Smooth muscle cell (in vitro differentiated cells): ENCODE results near the gene SRPX. TPM values are rescaled to one million over a fixed set of nuclear protein-coding genes. Genes with fewer than 3 reads are reported as not detected.

ENCODE experiments used
- DNase-seq: peaks from one replicate; lab custom pipeline; 2025; ENCODE audit not compliant: unreplicated experiment; lab: John Stamatoyannopoulos, UW
- H2AFZ ChIP-seq: fragments of 200-600 bp; sonication (generic); 2 replicates; pipeline ENCODE4 v1.6.0; 2016; ENCODE audit warnings: antibody characterized with exemption, low read depth, mild to moderate bottlenecking
- H3F3A ChIP-seq: fragments of 200-600 bp; sonication (generic); 2 replicates; pipeline ENCODE4 v1.6.0; 2017; ENCODE audit warnings: antibody characterized with exemption, low read depth
- H3K27ac ChIP-seq: fragments of 200-600 bp; sonication (generic); 2 replicates; pipeline ENCODE4 v1.5.1; 2016; ENCODE audit warnings: low read depth, mild to moderate bottlenecking
- H3K27me3 ChIP-seq: fragments of 200-600 bp; sonication (generic); 2 replicates; pipeline ENCODE4 v1.6.1; 2016; ENCODE audit warnings: low read depth, mild to moderate bottlenecking
- H3K36me3 ChIP-seq: fragments of 200-600 bp; sonication (generic); 2 replicates; pipeline ENCODE4 v1.5.1; 2016; ENCODE audit warnings: low read depth
- H3K4me1 ChIP-seq: fragments of 200-600 bp; sonication (generic); 2 replicates; pipeline ENCODE4 v1.5.1; 2016; ENCODE audit warnings: low read depth
- H3K4me2 ChIP-seq: fragments of 200-600 bp; sonication (generic); 2 replicates; pipeline ENCODE4 v1.6.0; 2016; ENCODE audit warnings: mild to moderate bottlenecking
- H3K4me3 ChIP-seq: fragments of 200-600 bp; sonication (generic); 2 replicates; pipeline ENCODE4 v1.5.1; 2016; ENCODE audit warnings: mild to moderate bottlenecking
- H3K79me2 ChIP-seq: fragments of 200-600 bp; sonication (generic); 2 replicates; pipeline ENCODE4 v1.6.0; 2016; ENCODE audit warnings: low read depth, mild to moderate bottlenecking
- H3K9ac ChIP-seq: fragments of 200-600 bp; sonication (generic); 2 replicates; pipeline ENCODE4 v1.6.0; 2016; ENCODE audit warnings: low read depth
- H3K9me3 ChIP-seq: fragments of 200-600 bp; sonication (generic); replicated peaks from 2 replicates; pipeline ENCODE4 v1.5.1; 2016; ENCODE audit warnings: low read depth
- H4K20me1 ChIP-seq: fragments of 200-600 bp; sonication (generic); 2 replicates; pipeline ENCODE4 v1.6.0; 2016; ENCODE audit warnings: low read depth
- CTCF ChIP-seq: fragments of 200-600 bp; sonication (generic); IDR thresholded peaks from 2 replicates; pipeline ENCODE4 v1.5.1; 2017; ENCODE audit warnings: borderline replicate concordance, mild to moderate bottlenecking, antibody characterized with exemption; ENCODE audit not compliant: insufficient read depth, poor library complexity, severe bottlenecking
- WGBS: methylation state at CpG from one replicate; pipeline ENCODE4 v1.1.7; 2016; ENCODE audit warnings: low lambda C conversion rate; 5-methylcytosine and 5-hydroxymethylcytosine counted together
- polyA plus RNA-seq: library from polyadenylated mRNA; unstranded; fragments of >200 nt; fragmentation: Nextera tagmentation; extraction: Ambion mirVana; gene quantifications from 2 replicates; pipeline ENCODE4 v1.2.1, GENCODE V29; 2016
- total RNA-seq: library from RNA; depleted of rRNA; stranded (reverse); fragments of >200 nt; gene quantifications from 2 replicates; pipeline ENCODE4 v1.2.3, GENCODE V29; 2014

SRPX gene
- total and polyA plus RNA-seq, 2 experiments from 2014 or later: 46.1 to 64.9 TPM

- Histone ChIP-seq H3F3A (no peaks in the 10 kb centered on the region), H3K9ac (no peak overlapping the region), H3K79me2 (no peaks in the 10 kb centered on the region), H3K9me3 (no peaks in the 10 kb centered on the region), H3K4me3 (no peak overlapping the region), H3K36me3 (no peaks in the 10 kb centered on the region), H3K27me3 (no peaks in the 10 kb centered on the region), H3K4me2 (no peak overlapping the region), H2AFZ (no peak overlapping the region), H3K27ac (no peak overlapping the region), H3K4me1 (no peaks in the 10 kb centered on the region), H4K20me1 (no peaks in the 10 kb centered on the region)
- DNase-seq: no peak
- 67% methylated on average over 1 of the region's 1 CpG for WGBS
- TF ChIP-seq CTCF: no peak
These were observed 6.6 kb downstream of the SRPX start for GRCh38 chrX:38214044-38214443.

DNA sequence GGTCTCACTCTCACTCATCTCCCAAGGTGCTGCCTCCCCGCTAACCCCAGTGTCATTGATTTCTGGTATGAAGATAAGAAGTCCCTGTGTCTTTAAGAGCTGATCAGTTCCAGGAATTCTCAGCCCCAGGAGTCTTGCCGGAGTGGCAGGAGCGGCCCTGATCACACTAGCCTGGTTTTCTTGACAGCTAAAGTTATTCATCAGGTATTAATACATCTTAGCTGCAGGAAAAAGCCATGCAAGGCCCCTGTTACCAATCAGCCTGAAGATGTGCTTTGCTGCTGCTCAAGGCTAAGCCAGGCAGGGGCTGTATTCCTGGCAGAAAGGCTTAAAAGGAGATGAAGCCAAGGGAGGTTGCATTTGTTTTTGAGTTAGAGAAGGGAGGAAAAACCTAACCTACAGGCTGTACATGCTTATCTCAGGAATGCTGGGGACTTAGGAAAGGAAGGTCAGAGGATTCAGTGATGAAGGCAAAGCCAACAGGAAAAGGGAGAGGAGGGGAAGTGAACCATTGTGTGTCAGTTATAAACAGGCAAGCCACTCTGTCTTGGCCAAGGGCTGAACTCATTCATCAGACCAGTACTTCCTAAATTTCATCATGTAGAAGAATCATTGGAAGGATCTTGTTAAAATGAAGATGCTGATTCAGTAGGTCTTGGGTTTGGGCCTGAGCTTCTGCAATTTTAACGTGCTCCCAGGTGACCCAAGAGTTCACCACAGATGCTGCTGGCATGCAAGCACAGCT, 8.6 kb downstream of the SRPX start:
- H4K20me1 ChIP-seq: no peaks in the 10 kb centered on the region
- no peaks in the 10 kb centered on the region for H3K4me1 ChIP-seq
- no peak overlapping the region for H3K4me3 ChIP-seq
- no peak overlapping the region for H2AFZ ChIP-seq
- H3K27me3 ChIP-seq: no peaks in the 10 kb centered on the region
- DNase-seq: no peak
- H3F3A ChIP-seq: no peaks in the 10 kb centered on the region
- no peaks in the 10 kb centered on the region for H3K79me2 ChIP-seq
- 53% methylated on average over 4 of the region's 4 CpGs for WGBS
- H3K27ac ChIP-seq: no peak overlapping the region
- no peak overlapping the region for H3K9ac ChIP-seq
- TF ChIP-seq CTCF: no peak
- no peaks in the 10 kb centered on the region for H3K36me3 ChIP-seq
- H3K4me2 ChIP-seq: no peak overlapping the region
- no peaks in the 10 kb centered on the region for H3K9me3 ChIP-seq

- no peak for TF ChIP-seq CTCF
- no peaks in the 10 kb centered on the region for H3K9me3 ChIP-seq
- DNase-seq: no peak
- H3K9ac ChIP-seq: no peak overlapping the region
- no peaks in the 10 kb centered on the region for H3K27me3 ChIP-seq
- H4K20me1 ChIP-seq: no peaks in the 10 kb centered on the region
- H3K4me3 ChIP-seq: no peak overlapping the region
- H3F3A ChIP-seq: no peaks in the 10 kb centered on the region
- H3K27ac ChIP-seq: no peak overlapping the region
- H3K4me1 ChIP-seq: no peaks in the 10 kb centered on the region
- no peak overlapping the region for H3K4me2 ChIP-seq
- H3K36me3 ChIP-seq: no peaks in the 10 kb centered on the region
- no peak overlapping the region for H2AFZ ChIP-seq
- 66% methylated on average over 3 of the region's 3 CpGs for WGBS
- no peaks in the 10 kb centered on the region for H3K79me2 ChIP-seq
These were observed 14.1 kb downstream of the SRPX start for GRCh38 chrX:38206542-38206941.

- Histone ChIP-seq H3K27me3 (no peaks in the 10 kb centered on the region), H3K4me3 (no peak overlapping the region), H3K9ac (no peak overlapping the region), H3K4me1 (no peaks in the 10 kb centered on the region), H3F3A (no peaks in the 10 kb centered on the region), H3K9me3 (no peaks in the 10 kb centered on the region), H2AFZ (no peak overlapping the region), H3K79me2 (no peaks in the 10 kb centered on the region), H3K4me2 (no peak overlapping the region), H3K36me3 (no peaks in the 10 kb centered on the region), H4K20me1 (no peaks in the 10 kb centered on the region), H3K27ac (no peak overlapping the region)
- TF ChIP-seq CTCF: no peak
- no peak for DNase-seq
- 47% methylated on average over 5 of the region's 5 CpGs for WGBS
These were observed 14.6 kb downstream of the SRPX start for GRCh38 chrX:38206036-38206435.
